Measurements from ENCODE around the gene FEM1B. TPM values are rescaled to one million over a fixed set of nuclear protein-coding genes. Genes with fewer than 3 reads are reported as not detected.

FEM1B gene
- total and polyA plus RNA-seq, 2 of the 8 experiments (the other 6 are each of a cell fraction or from before 2014, with no cell fraction given), result 36.1 to 83.8 TPM

GRCh38 chr15:68321229-68321628 lies 43.7 kb downstream of the FEM1B start:
- Histone ChIP-seq H3K9ac (replicated peaks in 1 of 4; ENCODE audit: extremely low read depth in 1 of 4, low read depth in 3 of 4, low read length in 3 of 4) (no peak overlapping the region), H3K56ac (replicated peaks; ENCODE audit: insufficient read length, low read depth, low read length) (no peak overlapping the region), H4K91ac (replicated peaks; ENCODE audit: insufficient read length, low read length) (no peak overlapping the region), H3K18ac (ENCODE audit: extremely low read depth, low read length) (no peak overlapping the region), H3K27me3 (replicated peaks in 1 of 4; ENCODE audit: control insufficient read depth in 3 of 4, extremely low read depth in 1 of 4, insufficient read depth in 3 of 4, low read length in 3 of 4) (no peaks in the 10 kb centered on the region), H4K20me1 (replicated peaks in 1 of 2; ENCODE audit: control insufficient read depth in 1 of 2, insufficient read depth in 2 of 2, low read length in 2 of 2) (no peaks in the 10 kb centered on the region), H3K4me1 (replicated peaks in 1 of 4; ENCODE audit: control insufficient read depth in 3 of 4, insufficient read depth in 4 of 4, low read length in 3 of 4) (peaks cover 0 to 6% (median 4%) of the 10 kb centered on the region in 4 experiments; a peak in 6 of 7 replicates), H3K79me1 (ENCODE audit: low read depth, low read length) (no peaks in the 10 kb centered on the region), H3K23me2 (ENCODE audit: low read depth, low read length) (0 out of 2 replicates have a peak, but pooled peaks cover 2% of the 10 kb centered on the region), H2BK5ac (ENCODE audit: low read depth, low read length) (no peak overlapping the region), H4K8ac (ENCODE audit: extremely low read depth, insufficient read depth, low read length) (no peak overlapping the region), H2AFZ (ENCODE audit: low read length) (no peak overlapping the region), H3K4me2 (ENCODE audit: insufficient read depth in 1 of 2, low read depth in 2 of 2, low read length in 2 of 2) (no peak overlapping the region), H3K4ac (replicated peaks; ENCODE audit: insufficient read length, low read depth, low read length) (no peak overlapping the region), H3K14ac (ENCODE audit: insufficient read length) (no peak overlapping the region), H2BK15ac (ENCODE audit: low read length) (no peak overlapping the region), H3K9me3 (ENCODE audit: insufficient read depth in 2 of 2, low read depth in 1 of 2, low read length in 1 of 2) (no peaks in the 10 kb centered on the region), H3K4me3 (ENCODE audit: extremely low read depth in 1 of 4, insufficient read depth in 2 of 4, low read depth in 3 of 4, low read length in 4 of 4) (no peak overlapping the region), H3K79me2 (ENCODE audit: control insufficient read depth in 1 of 2, insufficient read depth in 2 of 2, low read length in 2 of 2) (no peaks in the 10 kb centered on the region), H3K23ac (ENCODE audit: insufficient read length) (no peak overlapping the region), H2BK12ac (ENCODE audit: low read depth, low read length) (no peak overlapping the region), H2AK5ac (ENCODE audit: low read depth, low read length) (no peak overlapping the region), H2BK20ac (ENCODE audit: low read length) (no peak overlapping the region), H2BK120ac (replicated peaks; ENCODE audit: low read depth, low read length) (no peak overlapping the region), H4K5ac (ENCODE audit: insufficient read length, low read depth, low read length) (no peak overlapping the region), H3K36me3 (ENCODE audit: control insufficient read depth in 2 of 4, insufficient read depth in 4 of 4, low read length in 3 of 4) (no peaks in the 10 kb centered on the region), H3K27ac (ENCODE audit: low read depth, low read length) (no peak overlapping the region)
- 95% methylated on average over 4 of the region's 7 CpGs; no CpG with 5 or more reads in 1 of the 2 experiments for WGBS, 2 experiments (ENCODE audit: extremely low coverage in 1 of 2, insufficient coverage in 1 of 2, insufficient read length in 1 of 2, insufficient replicate concordance in 2 of 2, low coverage in 1 of 2, low lambda C conversion rate in 2 of 2, missing lambda C conversion rate in 1 of 2)
- ChIA-PET CTCF (ENCODE audit: partially characterized antibody) (interaction anchor here (0.7 to 2.3 kb wide), 3 partner anchors 15 to 68 kb away, joined by 3 to 6 read pairs (median 3); no protein-coding TSS in a partner anchor), POLR2A (ENCODE audit: partially characterized antibody) (interaction anchor here (0.5 to 1.6 kb wide), 2 partner anchors 12 to 44 kb away, joined by 3 to 4 read pairs; partner anchors contain the start of gene FEM1B)
- FAIRE-seq (no peak), DNase-seq (ENCODE audit: low read depth in 1 of 2, low spot score in 2 of 2) (no peak)
- TF ChIP-seq BACH1 (IDR thresholded peaks at IDR 0.05; ENCODE audit: low read length), result no peak
- no peak for TF ChIP-seq TBP (IDR thresholded peaks at IDR 0.05; ENCODE audit: low read depth, low read length)
- TF ChIP-seq ZNF274 (IDR thresholded peaks at IDR 0.05; ENCODE audit: borderline replicate concordance, extremely low read depth, low read length), result no peak
- no peak for TF ChIP-seq HDAC6 (IDR thresholded peaks at IDR 0.05; ENCODE audit: low read depth, low read length)
- TF ChIP-seq POLR2AphosphoS5 (IDR thresholded peaks at IDR 0.05; ENCODE audit: low read depth, low read length), result no peak
- no peak for TF ChIP-seq YY1 (IDR thresholded peaks at IDR 0.05; ENCODE audit: low read depth, low read length)
- no peak for TF ChIP-seq ATF2 (IDR thresholded peaks at IDR 0.05; ENCODE audit: low read length)
- TF ChIP-seq TAF7 (optimal IDR thresholded peaks at IDR 0.05; ENCODE audit: borderline replicate concordance, low read depth, low read length), result no peak
- TF ChIP-seq CBX8 (IDR thresholded peaks at IDR 0.05; ENCODE audit: borderline replicate concordance, low read depth, low read length), result no peak
- TF ChIP-seq SP1 (IDR thresholded peaks at IDR 0.05; ENCODE audit: low read depth, low read length), result no peak
- no peak for TF ChIP-seq POLR2A (IDR thresholded peaks at IDR 0.05; ENCODE audit: control extremely low read depth in 1 of 2, low read depth in 2 of 2, low read length in 2 of 2)
- TF ChIP-seq JUND (IDR thresholded peaks at IDR 0.05; ENCODE audit: low read length), result no peak
- TF ChIP-seq HDAC2 (IDR thresholded peaks at IDR 0.05; ENCODE audit: borderline replicate concordance in 1 of 2, low read depth in 2 of 2, low read length in 2 of 2), result no peak
- TF ChIP-seq FOSL1 (IDR thresholded peaks at IDR 0.05; ENCODE audit: insufficient read depth, low read depth, low read length), result no peak

Data from H1 (cell line).